LNCAP (cell line): ENCODE data around the gene UPF2.

Experiments
- CTCF ChIP-seq: fragments of 450-650 bp; IDR thresholded peaks from 2 replicates; pipeline ENCODE4 v1.5.1; 2017; ENCODE audit warnings: mild to moderate bottlenecking

Gene UPF2

DNA sequence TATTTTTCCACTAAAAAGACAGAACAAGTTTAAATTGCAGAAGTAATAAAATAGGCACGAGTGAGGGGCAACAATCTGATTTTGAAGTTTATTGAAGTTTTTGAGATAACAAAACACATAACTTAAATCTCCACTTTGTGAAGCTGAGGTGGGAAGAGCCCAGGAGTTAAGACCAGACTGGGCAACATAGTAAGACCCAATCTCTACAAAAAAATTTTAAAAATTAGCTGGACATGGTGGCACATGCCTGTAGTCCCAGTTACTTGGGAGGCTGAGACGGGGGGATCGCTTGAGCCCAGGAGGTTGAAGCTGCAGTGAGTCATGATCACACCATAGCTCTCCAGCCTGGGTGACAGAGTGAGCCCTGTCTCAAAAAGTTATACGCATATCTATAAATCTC lies 11.2 kb downstream of the UPF2 start:
- no peak for TF ChIP-seq CTCF

GRCh38 chr10:12027539-12027938 lies 15.1 kb downstream of the UPF2 start:
- TF ChIP-seq CTCF = no peak

- TF ChIP-seq CTCF = no peak
Observed at GRCh38 chr10:12025591-12025990, 17.0 kb downstream of the UPF2 start.

DNA sequence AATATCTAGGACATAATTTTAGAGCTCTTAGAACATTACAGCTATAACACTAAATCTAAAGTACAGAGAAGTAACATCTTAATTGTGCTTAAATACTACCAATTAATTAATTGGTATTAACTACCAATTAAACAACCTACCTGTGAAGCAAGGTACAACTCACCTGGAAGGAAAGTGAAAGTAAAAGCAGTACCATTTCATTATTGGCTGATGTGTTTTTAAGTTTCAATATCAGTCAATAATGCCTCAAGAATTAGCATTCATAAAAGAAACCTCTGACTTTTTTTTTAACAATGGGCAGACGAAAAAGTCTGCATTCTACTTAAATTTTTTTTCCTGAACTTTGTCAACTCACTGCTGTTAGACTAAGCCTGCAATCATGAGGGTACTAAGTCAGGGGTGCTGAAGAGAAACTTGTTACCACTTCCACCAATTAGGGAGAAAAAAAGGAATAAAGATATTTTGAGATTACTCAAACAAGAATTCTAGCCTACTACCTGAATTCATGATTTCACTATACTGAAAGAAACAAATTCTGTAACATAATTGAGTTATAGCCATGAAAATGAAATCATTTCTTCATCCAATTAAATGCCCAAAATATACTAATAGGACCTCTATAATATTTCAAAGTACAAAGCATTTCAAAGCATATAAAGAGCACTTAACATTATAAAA lies 19.9 kb downstream of the UPF2 start:
- no peak for TF ChIP-seq CTCF

DNA sequence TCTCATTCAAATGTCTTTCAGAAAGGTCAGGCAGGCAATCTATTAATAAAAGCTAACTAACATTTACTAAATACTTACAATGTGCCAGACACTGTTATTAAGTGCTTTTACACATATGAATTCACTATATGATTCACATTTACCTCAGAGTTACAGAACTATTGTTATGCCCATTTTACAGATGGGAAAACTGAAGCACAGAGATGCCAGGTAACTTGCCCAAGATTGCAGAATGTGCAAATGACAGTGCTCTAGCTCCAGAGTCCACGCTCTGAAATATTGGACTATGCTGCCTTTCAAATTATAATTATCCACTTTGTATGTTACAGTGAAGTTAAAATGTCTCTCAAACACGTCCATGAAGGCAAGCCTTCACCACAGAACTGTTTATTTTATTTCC lies 22.0 kb downstream of the UPF2 start:
- no peak for TF ChIP-seq CTCF

DNA sequence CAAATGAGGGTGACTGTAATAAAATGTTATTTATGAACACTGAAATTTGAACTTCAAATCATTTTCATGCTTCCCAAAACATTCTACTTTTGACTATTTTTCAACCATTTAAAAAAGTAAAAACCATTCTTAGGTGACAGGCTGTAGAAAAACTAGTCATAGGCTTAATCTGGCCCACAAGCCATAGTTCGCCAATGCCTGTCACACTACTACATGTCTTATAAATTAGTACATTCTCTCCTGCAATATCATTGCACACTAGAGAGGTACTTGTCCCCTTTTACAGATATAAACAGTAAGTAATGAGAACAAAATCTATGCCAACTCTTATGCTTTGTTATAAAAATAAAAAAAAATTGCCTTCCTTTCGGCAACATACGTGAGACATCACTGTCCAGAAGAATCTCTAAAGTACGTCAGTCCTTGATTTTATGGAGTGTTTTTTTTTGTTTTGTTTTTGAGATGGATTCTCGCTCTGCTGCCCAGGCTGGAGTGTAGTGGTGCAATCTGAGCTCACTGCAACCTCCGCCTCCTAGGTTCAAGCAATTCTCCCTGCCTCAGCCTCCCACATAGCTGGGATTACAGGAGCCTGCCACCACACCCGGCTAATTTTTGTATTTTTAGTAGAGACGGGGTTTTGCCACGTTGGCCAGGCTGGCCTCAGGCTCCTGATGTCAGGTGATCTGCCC lies 23.2 kb downstream of the UPF2 start:
- no peak for TF ChIP-seq CTCF

GRCh38 chr10:12018438-12019282 lies 23.9 kb downstream of the UPF2 start:
- no peak for TF ChIP-seq CTCF
